ENCODE results near the gene TERT.

DNA sequence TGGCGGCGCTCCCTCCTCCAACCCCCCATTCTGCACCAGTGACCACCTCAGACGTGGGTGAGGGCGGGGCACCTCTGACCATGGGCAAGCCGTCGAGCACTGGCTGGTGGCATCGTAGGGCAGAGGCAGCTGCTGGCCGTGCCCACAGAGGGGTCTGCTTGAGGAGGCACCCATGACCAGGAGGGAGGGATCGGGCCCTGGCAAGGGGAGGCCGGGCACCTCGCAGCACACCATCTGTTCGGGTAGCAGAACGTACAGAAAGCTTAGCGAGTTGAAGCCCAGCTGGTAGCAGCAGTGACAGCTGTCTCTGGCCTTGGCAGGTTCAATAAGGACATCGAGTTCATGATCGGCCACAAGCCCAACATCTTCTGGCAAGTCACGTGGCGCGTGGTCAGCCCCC is 74.0 kb downstream of the TERT start:
- TF ChIP-seq TAF1 (IDR thresholded peaks at IDR 0.05; ENCODE audit: borderline replicate concordance, low read depth, low read length), result no peak
- TF ChIP-seq POLR2A (IDR thresholded peaks at IDR 0.05; ENCODE audit: low read depth, low read length), result no peak
- TF ChIP-seq POLR2AphosphoS5 (IDR thresholded peaks at IDR 0.05; ENCODE audit: low read depth, low read length), result no peak
